Effector memory CD4-positive, alpha-beta T cell (primary cell): ENCODE data around the gene ROM1.
A peak's percentile ranks its signal among the peaks of the same experiment; 100 is the strongest.
"Not testable (repeated sequence)": the region's sequence is repeated elsewhere in the genome, so short reads cannot be mapped to it uniquely, and the experiment has no call there.

ENCODE experiments used
- DNase-seq, 3 donors: peaks; one replicate each; pipeline ENCODE4 v3.0.0-alpha.2; 2020
- H3K27ac ChIP-seq: 2 replicates; pipeline ENCODE4 v1.7.0; 2013; ENCODE audit warnings: mild to moderate bottlenecking, low read length, moderate library complexity; ENCODE audit not compliant: insufficient read depth, poor library complexity, severe bottlenecking
- H3K27me3 ChIP-seq: replicated peaks from 2 replicates; pipeline ENCODE4 v1.7.0; 2013; ENCODE audit warnings: mild to moderate bottlenecking, low read length; ENCODE audit not compliant: insufficient read depth, control insufficient read depth, poor library complexity, severe bottlenecking
- H3K36me3 ChIP-seq: 2 replicates; pipeline ENCODE4 v1.7.0; 2013; ENCODE audit warnings: mild to moderate bottlenecking, low read length, moderate library complexity; ENCODE audit not compliant: control insufficient read depth, insufficient read depth
- H3K4me1 ChIP-seq: 2 replicates; pipeline ENCODE4 v1.7.0; 2013; ENCODE audit warnings: low read length, mild to moderate bottlenecking; ENCODE audit not compliant: control insufficient read depth, insufficient read depth, poor library complexity, severe bottlenecking
- H3K4me3 ChIP-seq: 2 replicates; pipeline ENCODE4 v1.7.0; 2013; ENCODE audit warnings: low read length, low read depth, mild to moderate bottlenecking; ENCODE audit not compliant: insufficient read depth, poor library complexity, severe bottlenecking
- H3K9me3 ChIP-seq: 2 replicates; pipeline ENCODE4 v1.7.0; 2013; ENCODE audit warnings: mild to moderate bottlenecking, low read length, moderate library complexity; ENCODE audit not compliant: control insufficient read depth

The ROM1 gene

DNA sequence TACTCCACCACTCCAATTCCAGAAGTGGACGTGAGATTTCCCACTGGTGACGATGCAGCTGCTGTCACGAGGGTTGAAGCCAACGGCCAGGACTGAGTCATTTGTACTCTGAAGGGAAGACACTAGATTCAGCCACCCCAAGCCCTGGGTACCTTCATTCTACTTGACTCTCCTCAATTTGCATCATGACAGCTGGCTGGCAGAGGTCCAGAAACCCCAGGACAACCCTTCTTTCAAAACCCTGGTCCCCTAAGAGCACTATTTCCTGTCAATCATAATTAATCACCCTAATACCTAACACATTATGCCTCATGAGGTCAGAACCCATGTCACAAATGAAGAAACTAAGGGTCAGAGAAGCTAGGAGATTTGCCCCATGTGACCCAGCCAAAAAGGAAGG, 5.3 kb upstream of the ROM1 start:
- Histone ChIP-seq H3K27me3 (no peaks in the 10 kb centered on the region), H3K27ac (no peak overlapping the region), H3K9me3 (no peaks in the 10 kb centered on the region), H3K4me3 (no peak overlapping the region), H3K4me1 (peaks cover 13% of the 10 kb centered on the region), H3K36me3 (peaks cover 36% of the 10 kb centered on the region)
- DNase-seq: no peak

DNA sequence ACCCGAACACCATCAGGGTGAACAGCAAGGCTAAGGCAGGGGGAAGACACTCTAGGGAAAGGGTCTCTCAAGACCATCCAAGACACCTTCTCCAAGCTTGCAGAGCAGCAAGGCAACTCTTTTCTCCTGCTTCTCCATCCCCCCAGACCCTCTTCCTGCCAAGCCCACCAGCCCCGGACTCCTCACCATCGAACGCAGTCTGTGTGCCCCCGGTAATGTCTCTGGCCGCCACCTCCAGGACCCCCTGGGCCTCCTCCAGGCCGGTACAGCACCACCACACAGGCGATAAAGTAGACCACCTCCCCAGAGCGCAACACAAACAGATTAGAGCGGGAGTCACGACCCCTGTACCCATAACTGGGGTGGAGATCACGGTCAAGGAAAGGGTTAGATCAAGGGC, 4.3 kb upstream of the ROM1 start:
- H3K9me3 ChIP-seq: no peaks in the 10 kb centered on the region
- peaks cover 36% of the 10 kb centered on the region for H3K36me3 ChIP-seq
- H3K4me3 ChIP-seq: no peak overlapping the region
- H3K27ac ChIP-seq: no peak overlapping the region
- peaks cover 17% of the 10 kb centered on the region for H3K4me1 ChIP-seq
- H3K27me3 ChIP-seq: no peaks in the 10 kb centered on the region
- no peak for DNase-seq

DNA sequence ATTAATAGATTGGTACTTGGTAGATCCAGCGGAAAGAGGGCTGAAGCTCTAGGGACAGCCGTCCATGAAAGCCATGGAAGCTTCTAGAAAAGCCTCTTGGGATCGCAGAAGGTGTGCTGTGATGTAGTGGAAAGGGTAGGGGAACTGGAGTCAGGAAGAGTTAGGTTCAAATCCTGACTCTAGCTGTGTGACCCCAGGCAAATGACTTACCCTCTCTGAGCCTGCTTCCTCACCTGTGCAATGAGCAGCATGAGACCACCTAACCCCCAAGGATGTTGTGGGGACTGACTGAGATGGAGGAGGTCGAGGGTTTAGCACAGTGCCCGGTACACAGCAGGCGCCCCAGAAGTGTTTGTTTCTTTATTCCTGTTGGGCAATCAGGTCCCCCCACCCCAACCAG, 2.7 kb upstream of the ROM1 start:
- H3K9me3 ChIP-seq: no peaks in the 10 kb centered on the region
- no peak overlapping the region for H3K27ac ChIP-seq
- no peak for DNase-seq
- H3K4me3 ChIP-seq: no peak overlapping the region
- peaks cover 32% of the 10 kb centered on the region for H3K36me3 ChIP-seq
- H3K27me3 ChIP-seq: no peaks in the 10 kb centered on the region
- H3K4me1 ChIP-seq: peaks cover 17% of the 10 kb centered on the region

DNA sequence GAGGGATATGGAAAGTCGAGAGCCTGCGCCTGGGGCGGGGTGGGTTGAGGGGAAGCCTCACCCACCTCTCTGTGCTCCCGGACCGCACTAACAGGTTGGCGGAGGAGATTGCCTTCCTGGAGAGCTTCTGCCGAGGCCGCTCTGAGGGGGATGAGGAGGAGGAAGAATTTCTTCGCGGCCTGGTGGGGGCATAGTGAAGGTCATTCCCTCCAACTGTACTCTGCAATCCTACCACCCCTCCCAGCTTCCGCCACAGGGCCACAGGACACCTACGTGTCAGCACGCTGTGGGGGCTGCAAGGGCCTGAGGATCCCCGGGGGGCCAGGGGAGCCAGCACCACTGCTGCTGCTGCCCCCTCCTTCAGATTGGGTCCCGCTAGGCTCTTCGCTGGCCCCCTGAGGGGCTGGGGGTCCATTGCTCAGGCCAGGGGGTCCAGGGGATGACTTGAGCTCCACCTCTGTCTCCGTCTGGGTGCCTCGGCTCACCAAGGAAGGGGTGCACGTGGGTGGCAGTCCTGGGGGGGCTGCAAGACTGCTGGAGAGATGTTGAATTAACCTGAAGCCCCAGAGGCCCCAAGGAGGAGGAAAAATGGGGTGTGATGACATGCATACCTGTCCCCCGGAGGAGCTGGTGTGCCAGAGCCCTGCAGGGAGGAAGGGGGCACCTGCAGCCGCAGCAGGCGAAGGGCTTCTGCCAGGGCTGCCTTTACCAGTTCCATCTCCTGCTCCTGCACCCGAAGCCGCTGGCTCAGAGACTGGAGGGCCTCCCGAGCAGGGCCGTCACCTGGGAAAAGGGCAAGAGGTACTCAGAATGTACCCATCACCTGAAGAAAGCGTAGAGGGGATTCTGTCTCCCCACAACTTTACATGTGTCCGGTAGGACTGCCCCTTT, 2.0 kb upstream of the ROM1 start:
- Histone ChIP-seq H3K27me3 (no peaks in the 10 kb centered on the region), H3K4me3 (peak overlapping the region; percentile 79), H3K36me3 (peaks cover 33% of the 10 kb centered on the region), H3K27ac (peak overlapping the region; percentile 93), H3K9me3 (no peaks in the 10 kb centered on the region), H3K4me1 (peaks cover 17% of the 10 kb centered on the region)
- DNase-seq: no peak

- Histone ChIP-seq H3K9me3 (no peaks in the 10 kb centered on the region), H3K27ac (peak overlapping the region; percentile 93), H3K36me3 (peaks cover 37% of the 10 kb centered on the region), H3K4me3 (peak overlapping the region; percentile 79), H3K27me3 (no peaks in the 10 kb centered on the region), H3K4me1 (peaks cover 17% of the 10 kb centered on the region)
- peak in 1 of 3 donors; percentile 12 for DNase-seq
These were observed 1.2 kb upstream of the ROM1 start for GRCh38 chr11:62611705-62612365.

- Histone ChIP-seq H3K4me3 (no peak overlapping the region), H3K9me3 (no peaks in the 10 kb centered on the region), H3K27ac (peak overlapping the region; percentile 93), H3K27me3 (no peaks in the 10 kb centered on the region), H3K36me3 (peaks cover 32% of the 10 kb centered on the region), H3K4me1 (peaks cover 17% of the 10 kb centered on the region)
- DNase-seq: no peak
These were observed 278 bp downstream of the ROM1 start for GRCh38 chr11:62613291-62613778.

DNA sequence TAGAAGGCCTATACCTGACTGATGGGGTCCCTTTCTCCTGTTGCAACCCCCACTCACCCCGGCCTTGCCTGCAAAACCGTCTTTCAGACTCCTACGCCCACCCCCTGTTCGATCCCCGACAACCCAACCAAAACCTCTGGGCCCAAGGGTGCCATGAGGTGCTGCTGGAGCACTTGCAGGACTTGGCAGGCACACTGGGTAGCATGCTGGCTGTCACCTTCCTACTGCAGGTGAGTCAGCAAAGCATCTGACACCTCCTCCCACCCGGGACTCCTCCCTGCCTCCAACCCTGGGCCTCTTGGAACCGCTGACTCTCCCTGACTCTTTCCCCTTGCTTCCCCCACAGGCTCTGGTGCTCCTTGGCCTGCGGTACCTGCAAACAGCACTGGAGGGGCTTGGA, 1.2 kb downstream of the ROM1 start:
- H3K27me3 ChIP-seq: no peaks in the 10 kb centered on the region
- H3K4me3 ChIP-seq: no peak overlapping the region
- H3K36me3 ChIP-seq: peaks cover 30% of the 10 kb centered on the region
- H3K4me1 ChIP-seq: peaks cover 17% of the 10 kb centered on the region
- no peak for DNase-seq
- peak overlapping the region; percentile 93 for H3K27ac ChIP-seq
- H3K9me3 ChIP-seq: no peaks in the 10 kb centered on the region

DNA sequence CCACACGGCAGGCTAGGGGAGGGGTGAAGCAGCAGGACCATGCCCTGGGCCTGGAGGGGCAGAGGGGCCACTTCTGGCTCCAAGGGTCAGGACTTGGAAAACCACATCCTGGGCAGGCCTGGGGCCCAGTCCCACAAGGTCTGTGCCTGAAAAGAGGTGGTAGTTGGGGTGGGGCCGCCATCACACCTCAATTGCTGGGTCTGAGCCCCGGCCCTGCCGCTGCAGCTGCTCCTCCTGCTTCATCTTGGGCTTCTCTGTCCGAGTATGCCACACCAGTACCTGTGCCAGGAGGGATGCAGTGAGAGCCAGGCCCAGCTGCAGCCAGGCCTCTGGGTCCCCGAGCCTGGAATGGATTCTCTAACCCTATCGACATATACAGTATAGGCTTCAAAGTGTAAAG, 2.5 kb downstream of the ROM1 start:
- H3K27me3 ChIP-seq: no peaks in the 10 kb centered on the region
- DNase-seq: no peak
- peaks cover 20% of the 10 kb centered on the region for H3K4me1 ChIP-seq
- no peaks in the 10 kb centered on the region for H3K9me3 ChIP-seq
- peaks cover 24% of the 10 kb centered on the region for H3K36me3 ChIP-seq
- H3K27ac ChIP-seq: no peak overlapping the region
- H3K4me3 ChIP-seq: no peak overlapping the region

- not testable (repeated sequence) for H3K4me3 ChIP-seq, H3K27ac ChIP-seq, DNase-seq, H3K9me3 ChIP-seq, H3K27me3 ChIP-seq
- H3K4me1 ChIP-seq: peaks cover 17% of the 10 kb centered on the region
- peaks cover 21% of the 10 kb centered on the region for H3K36me3 ChIP-seq
These were observed 3.9 kb downstream of the ROM1 start for GRCh38 chr11:62616957-62617356.

GRCh38 chr11:62621027-62621566, 8.0 kb downstream of the ROM1 start:
- Histone ChIP-seq H3K4me3 (peak overlapping the region; percentile 69), H3K4me1 (peaks cover 10% of the 10 kb centered on the region), H3K27ac (peak overlapping the region; percentile 82), H3K27me3 (no peaks in the 10 kb centered on the region), H3K36me3 (peaks cover 20% of the 10 kb centered on the region), H3K9me3 (no peaks in the 10 kb centered on the region)
- DNase-seq: no peak
